GM19372 (cell line): ENCODE results near the gene PRSS33.

Experiments
- ATAC-seq: cut with Tn5 transposase; IDR thresholded peaks from one replicate; pipeline ENCODE4 v1.9.1; 2021; ENCODE audit warnings: mild to moderate bottlenecking, low read depth, moderate library complexity; ENCODE audit not compliant: unreplicated experiment

The PRSS33 gene

DNA sequence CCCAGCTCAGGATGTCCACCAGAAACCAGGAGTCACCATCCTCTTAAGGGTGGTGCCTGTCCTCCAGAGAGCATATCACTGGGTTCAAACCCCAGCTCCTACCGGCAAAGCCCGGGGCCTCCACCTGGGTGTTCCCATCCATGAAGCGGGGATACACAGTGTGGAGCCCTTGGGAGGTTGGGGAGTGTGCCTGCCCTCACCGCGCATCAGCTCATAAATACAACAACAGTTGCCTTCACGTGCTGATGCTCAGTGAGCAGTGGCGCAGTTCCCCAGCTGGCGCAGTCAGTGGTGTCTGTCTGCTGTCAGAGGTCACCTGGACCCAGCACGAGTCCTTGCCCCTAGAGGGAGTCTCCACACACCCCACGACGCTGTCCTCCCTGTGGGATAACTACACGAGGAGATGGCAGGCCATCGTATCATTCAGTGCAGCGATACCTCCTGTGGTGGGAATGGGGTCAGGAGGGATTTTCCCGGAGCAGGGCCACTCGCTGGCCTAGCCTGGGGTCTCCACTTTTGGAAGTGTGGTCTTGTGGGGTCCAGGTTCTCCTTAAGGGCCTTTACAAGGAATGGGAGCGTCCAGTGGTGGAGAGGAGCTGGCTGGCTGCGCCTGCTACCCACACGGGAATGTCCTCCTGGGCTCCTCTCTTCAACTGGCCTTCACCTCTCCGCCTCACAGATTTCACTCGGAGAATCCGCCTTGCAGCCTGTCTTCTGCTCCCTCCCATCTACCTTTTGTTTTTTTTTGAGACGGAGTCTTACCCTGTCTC, 8.0 kb downstream of the PRSS33 start:
- no peak for ATAC-seq

DNA sequence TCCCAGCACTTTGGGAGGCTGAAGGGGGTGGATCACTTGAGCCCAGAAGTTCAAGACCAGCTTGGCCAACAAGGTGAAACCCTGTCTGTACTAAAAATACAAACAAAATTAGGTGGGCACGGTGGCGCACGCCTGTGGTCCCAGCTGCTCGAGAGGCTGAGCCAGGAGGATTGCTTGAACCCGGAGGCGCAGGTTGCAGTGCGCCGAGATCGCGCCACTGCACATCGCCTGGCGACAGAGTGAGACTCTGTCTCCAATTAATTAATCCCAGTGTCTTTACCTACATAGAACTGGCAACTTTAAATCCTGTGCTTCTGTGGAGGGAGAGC, 8.8 kb downstream of the PRSS33 start:
- no peak for ATAC-seq

DNA sequence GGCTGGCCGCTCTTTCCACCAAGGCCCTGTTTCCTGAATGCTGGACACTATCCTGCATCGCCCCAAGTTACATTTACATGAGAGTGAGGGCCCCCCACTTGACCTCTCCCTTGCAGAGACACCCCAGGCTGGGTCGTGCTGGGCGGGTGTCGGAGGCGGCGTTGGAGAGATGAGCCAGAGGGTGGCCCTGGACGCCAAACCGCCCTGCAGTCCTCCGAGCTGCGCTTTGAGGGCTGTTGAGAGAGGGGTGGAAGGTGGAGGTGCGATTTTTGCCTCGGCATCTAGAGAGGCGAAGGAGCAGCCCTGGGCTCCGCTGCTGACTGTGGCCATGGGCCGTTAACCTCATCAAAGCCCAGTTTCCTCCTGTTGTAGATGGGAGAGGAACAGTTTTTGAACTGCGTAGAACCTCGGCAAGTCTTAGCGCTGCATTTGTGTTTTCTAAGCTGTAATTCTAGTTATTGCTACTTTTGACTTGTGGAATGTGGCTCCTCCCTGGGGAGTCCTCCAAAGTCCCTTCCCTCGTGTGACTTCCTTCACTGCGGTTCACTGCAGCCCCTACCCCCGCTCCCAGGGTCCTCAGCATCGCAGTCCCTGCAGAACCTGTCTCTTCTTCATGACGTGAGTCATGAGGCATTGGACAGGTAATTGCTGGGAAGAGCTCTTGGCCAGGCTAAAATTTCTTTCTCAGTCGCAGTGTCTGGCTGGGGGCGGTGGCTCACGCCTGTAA, 9.3 kb downstream of the PRSS33 start:
- ATAC-seq, result peak; percentile 6

DNA sequence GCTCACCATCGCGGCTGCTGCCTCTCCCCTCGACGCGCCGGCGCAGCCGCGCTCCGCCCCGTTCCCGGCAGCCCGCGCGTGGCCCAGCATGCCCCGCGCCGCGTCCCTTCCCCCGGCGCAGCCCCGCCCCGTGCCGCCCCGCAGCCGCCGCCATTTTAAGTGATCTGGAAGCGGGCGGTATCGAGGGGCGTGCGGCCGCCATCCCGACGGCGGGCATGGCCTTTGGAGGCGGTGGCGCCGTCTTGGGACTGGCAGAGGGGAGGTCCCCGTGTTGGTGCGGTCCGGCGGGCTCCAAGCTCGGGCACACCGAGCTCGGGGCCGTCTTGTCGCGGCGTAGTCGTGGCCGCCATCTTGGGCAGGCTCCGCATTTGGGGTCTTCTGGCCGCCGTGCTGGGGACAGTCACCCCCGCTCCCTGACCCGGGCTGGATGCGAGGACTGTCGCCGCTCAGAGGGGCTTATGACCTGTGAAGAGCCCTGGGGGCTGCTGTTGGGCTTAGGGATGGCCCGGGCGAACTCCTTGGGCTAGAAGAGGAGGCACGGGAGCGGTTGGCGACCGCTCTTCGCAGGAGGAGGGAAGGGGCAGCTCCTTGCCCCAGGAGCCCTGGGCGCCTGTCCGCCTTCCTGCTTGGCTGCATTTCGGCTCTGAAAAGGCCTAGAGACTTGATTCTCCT, 10.0 kb downstream of the PRSS33 start, which contains the start of gene ELOB:
ELOB (minus strand) TSS at position 50 of the 672 bp plus-strand sequence; CDS start at position 9, 41 bp downstream.
- ATAC-seq, result peak; percentile 85

DNA sequence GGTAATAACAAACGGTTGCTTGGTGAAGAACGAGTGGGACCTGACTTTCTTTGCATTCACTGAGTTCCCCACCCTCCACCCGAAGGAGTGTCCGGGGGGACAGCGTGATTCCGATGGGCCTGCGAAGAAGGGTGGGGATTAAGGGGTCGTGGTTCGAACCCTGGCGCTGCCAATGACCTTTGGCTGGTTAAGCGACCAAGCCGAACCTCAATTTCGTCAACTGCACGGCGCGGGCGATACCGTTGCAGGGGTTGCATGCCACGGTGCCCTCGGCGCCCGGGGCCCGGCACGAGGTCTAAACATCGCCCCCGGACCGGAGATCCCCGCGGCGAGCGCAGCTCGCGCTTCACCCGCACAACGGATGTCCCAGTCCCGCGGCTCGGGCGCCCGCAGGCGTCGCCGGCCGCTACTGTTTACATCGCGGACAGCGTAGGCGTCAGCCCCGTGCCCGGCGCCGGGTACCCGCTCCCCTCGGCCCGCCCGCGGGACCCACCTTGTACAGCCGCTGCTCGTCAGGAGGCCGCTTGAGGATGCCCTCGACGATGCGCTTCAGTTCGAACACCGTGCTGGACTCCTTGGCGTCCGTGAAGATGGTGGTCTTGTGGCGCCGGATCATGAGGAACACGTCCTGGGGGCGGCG, 10.7 kb downstream of the PRSS33 start:
- peak; percentile 22 for ATAC-seq

DNA sequence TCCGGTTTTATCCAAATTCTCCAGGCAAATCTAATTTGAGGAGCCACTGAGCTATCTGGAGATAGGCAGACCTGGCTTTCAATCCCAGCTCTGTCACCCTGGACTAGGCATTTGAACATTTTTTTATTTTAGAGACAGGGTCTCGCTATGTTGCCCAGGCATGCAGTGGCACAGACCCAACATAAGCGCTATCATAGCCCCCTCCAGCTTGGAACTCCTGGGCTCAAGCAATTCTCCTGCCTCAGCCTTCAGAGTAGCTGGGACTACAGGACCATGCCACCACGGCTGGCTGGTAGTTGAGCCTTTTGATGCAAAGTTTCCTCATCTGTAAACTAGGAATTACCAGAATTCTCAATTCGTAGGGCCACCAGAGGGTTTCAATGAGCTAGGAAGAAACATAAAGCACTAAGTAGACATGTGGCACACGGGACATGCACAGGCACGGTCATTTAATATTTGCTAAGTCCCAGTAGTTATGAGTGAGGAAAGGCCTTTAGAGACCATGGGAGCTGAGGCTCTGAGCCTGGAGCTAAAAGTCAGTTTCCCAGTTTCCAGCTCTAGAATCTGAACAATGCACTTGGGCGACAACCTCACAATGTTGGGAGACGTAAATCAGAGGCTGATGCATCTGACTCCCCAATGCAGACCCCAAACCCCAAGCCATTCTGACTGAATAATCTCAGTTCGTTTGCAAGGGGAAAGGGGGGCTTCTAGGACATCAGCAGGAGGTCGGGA, 11.4 kb downstream of the PRSS33 start:
- ATAC-seq, result no peak

DNA sequence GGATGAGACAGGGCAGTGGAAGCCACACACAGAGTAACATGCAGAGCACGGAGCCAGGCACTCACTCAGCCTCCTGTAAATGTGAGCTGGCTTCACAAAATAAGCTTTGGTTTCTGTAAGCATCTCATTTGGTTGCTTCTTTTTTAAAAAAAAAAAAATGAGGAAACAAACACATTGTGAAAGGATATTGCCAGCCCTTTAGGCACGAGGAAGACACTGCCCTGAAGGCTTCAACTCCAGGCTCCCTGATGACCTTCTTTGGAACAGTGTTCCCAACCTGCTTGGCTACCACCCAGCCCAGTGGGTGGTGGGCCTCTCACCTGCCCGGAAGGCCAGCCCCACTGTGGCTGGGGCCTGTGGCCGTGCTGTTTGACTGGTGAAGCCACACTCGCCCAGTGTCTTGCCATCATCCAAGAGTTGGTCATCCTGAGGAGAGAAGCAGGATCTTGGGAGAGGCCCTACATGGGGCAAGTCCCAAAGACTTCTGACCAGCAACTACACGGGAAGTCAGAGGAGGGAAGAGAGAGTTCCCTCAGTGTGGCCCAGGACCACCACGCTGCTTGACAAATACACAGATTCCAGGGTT, 12.1 kb downstream of the PRSS33 start:
- no peak for ATAC-seq

DNA sequence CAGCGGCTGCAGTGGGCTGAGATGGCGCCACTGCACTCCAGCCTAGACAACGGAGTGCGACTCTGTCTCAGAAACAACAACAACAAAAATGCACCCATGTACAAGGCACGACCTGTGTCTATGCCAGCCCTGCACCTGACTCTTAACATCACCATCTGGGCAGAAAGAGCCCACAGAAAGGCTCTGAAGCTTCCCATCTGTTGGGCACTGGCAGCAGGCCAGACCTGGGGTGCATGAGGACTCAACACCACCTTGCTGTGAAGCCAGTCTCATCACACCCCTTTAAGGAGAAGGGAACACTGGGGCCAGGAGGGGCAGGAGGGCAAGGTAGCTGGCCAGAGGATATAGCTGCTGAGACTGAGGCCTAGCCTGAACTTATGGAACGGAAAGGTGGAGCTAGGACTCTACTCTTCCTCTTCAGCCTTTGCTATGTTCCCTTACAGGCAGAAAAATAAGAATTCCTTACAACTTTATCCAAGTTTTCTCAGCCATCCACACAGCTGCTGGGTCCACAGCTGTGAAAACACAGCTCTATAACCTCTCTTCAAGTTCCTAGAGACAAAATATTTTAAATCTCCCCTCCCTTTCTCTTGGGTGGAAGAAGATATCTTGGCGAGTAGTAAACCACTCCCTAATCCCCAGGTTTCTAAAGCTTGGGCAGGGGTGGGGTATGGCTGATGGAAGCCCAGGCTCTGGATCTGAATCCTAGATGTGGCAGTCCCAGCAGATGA, 13.0 kb downstream of the PRSS33 start:
- ATAC-seq, result no peak

DNA sequence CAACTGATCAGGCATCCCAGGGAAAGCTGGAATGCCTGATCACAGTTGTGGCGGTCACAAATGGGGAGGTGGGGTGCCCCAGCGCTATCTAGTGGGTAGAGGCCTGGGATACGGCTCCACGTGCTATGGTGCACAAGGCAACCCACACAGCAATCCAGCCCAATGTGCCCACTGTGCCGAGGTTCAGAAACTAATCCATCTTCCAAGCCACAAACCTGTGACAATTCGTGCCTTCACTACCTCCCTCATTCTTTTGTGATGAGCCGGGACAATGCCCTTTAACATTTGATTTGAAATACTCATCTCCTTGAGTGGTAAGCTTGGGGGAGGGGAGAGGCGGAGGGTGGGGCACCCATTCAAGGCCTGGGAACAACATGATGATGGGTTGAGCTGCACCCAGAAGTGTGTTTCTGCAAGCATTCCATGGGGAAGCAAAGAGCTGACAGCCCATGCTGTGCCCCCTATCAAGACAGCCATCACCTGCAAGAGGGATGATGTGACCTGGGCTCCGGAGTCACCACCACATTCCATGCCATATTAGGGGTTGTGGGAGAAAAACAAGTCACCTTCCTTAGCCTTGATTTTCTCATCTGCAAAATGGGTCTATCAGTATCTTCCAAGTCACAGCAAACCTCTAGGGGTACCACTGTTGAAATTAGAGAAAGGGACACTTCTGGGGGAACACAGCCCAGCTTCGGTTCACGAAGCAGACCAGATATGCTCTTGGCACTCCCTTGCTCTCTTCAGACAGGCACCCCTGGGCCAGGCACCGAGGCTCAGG, 14.0 kb downstream of the PRSS33 start:
- ATAC-seq, result no peak

DNA sequence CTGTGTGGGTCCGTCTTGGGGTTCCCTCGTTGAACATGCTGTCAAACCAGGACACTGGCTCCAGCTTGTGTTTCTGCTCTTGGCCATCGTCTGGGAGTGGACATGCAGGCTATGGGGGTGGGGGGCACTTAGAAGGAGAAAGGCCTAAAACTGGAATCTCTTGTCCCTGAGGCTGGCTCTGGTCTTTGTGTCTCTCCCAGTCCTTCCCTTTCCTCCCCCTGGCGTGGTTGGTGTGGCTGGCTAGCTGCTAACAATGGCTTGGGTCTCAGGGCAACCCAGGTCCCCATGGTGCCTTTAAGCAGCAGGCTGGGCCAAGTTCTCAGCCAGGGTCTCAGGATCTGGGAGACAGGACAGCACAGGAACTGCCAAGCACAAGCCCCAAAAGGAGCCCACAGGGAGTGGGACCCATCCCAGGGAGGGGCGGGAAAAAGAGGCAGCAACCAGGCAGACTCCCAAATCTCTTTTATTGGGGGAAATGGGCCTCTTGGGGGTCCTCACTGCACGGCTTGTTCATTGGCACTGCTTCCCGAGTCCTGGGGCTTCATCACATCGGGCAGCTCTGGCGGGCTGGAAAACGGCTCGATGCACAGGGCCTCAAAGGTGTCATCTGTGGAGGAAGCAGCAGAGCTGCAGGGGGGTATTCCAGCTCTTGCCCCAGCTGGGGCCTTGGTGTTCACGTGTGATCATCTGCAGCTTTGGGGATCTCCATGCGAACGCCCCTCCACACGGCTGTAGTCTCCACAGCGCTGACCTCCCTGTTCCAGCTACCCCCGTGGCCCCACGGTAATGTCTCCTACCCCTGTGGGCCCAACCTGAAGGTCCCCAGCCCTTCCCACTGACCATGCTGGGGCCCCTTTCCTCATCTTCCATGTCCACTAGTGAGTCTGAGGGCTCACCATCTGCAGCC, 15.6 kb downstream of the PRSS33 start:
- no peak for ATAC-seq

DNA sequence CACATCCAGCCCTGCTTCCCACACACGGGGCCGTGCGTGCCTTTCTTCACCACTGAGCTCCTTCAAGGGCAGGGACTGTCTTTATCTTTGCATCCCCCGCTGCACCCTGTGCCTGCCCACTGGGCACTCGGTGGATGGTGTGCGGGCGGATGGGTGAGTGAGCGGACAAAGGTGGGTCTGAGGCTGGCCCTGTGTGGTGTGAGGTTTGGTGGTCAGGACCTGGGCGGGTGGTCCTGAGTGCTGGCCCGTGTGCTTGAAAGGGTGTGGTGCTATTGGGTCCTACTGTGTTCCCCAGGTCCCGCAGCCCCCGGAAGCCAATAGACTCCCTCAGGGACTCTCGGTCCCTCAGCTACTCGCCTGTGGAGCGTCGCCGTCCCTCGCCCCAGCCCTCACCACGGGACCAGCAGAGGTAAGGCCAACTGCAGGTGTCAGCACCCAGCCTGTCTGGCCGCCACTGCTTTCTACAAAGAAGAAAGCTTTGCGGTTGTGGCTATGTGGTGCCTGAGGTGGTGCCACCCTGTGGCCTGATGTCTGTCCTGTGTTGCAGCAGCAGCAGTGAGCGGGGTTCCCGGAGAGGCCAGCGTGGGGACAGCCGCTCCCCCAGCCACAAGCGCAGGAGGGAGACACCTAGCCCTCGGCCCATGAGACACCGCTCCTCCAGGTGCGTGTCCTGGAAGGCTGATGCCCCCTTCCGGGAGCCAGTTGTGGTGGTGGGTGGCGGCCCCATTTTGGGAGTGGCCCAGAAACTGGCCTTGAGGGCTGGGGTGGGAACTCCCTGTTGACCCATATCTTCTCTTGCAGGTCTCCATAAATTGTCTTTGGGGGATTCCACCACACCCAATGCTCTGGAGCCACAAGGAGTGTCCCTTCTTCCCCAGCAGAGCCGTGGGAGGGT, 17.1 kb downstream of the PRSS33 start:
- ATAC-seq, result no peak

DNA sequence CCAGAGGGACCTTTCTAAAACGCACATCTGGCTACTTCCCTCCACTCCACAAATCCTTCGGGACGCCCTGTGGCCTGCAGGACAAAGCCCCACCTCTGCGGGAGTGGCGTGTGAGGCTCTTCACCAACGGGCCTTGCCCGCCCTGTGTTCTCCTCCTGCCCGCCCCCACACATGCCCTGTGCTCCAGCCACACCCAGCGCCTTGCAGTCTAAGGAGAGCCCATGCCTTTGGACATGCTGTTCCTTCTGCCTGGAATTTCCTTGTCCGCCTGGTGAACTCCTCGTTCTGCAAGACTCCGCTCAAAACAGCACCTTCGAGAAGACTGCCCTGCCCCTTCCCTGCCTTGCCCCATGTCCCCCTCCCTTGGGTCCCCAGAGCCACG, 17.7 kb downstream of the PRSS33 start:
- ATAC-seq, result no peak

DNA sequence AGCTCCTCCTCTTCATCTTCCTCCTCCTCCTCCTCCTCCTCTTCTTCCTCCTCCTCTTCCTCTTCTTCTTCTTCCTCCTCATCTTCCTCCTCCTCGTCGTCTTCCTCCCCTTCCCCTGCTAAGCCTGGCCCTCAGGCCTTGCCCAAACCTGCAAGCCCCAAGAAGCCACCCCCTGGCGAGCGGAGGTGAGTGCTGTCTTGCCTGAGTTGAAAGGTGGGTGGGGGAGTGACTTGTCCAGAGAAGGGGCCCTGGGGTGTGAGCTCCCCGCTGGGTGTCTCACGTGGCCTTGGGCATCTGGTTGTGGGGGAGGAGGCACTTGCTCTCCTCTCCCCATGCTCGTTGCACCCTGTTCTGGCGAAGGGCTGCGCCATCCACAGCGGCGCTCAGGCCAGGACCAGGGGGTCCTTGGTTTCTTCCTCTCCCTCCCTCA, 18.2 kb downstream of the PRSS33 start:
- ATAC-seq, result no peak

DNA sequence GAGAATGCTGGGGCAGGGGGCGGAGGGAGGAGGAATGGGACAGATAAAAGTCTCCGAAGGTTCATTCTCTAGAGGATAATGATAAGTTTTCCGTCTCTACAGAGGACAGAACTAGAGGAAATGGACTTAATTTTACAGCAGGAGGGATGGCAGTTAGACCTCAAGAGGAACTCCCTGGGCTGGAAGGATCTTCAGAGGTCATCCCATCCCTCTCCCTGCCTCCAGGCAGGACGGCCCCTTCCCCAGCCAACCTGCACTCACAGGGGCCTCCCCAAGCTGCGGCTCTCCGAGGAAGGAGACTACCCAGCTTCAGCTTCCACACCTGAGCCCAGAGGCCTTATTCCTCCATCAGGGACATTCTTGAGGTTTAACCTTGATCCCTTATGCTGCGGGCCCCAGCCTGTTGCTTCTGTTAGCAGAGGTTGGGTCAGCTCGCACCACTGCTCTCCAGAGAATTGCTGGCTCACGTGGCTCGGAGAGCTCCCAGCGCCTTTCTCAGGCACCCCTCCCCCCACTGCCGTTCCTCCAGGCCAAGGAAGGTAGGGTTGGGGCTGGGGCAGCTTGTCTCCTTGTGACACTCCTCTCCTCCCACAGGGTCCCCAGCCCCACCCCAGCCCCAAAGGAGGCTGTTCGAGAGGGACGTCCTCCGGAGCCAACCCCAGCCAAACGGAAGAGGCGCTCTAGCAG, 18.8 kb downstream of the PRSS33 start:
- no peak for ATAC-seq

DNA sequence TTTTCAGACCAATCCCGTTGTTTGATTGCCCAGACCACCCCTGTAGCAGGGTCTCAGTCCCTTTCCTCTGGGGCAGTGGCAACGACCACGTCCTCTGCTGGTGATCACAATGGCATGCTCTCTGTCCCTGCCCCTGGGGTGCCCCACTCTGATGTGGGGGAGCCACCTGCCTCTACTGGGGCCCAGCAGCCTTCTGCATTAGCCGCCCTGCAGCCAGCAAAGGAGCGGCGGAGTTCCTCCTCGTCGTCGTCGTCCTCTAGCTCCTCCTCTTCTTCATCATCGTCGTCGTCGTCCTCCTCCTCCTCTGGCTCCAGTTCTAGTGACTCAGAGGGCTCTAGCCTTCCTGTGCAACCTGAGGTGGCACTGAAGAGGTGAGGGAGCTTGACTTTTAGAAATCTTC, 19.5 kb downstream of the PRSS33 start:
- ATAC-seq, result no peak

DNA sequence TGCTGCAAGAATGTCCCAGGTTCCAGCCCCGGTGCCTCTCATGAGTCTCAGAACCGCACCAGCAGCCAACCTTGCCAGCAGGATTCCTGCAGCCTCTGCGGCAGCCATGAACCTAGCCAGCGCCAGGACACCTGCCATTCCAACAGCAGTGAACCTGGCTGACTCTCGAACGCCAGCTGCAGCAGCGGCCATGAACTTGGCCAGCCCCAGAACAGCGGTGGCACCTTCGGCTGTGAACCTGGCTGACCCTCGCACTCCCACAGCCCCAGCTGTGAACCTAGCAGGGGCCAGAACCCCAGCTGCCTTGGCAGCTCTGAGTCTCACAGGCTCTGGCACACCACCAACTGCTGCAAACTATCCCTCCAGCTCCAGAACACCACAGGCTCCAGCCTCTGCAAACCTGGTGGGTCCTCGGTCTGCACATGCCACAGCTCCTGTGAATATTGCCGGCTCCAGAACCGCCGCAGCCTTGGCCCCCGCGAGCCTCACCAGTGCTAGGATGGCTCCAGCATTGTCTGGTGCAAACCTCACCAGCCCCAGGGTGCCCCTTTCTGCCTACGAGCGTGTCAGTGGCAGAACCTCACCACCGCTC, 20.1 kb downstream of the PRSS33 start:
- ATAC-seq, result no peak
